SU-DHL-6 (cell line): Measurements from ENCODE around the gene PTPN14.

ENCODE experiments used
- H2AFZ ChIP-seq: fragments of 200-600 bp; sonication (generic); 2 replicates; pipeline ENCODE4 v1.6.1; 2014; ENCODE audit warnings: low read depth, mild to moderate bottlenecking, moderate library complexity, mixed read lengths, antibody characterized with exemption, low read length; ENCODE audit not compliant: severe bottlenecking
- H3F3A ChIP-seq: fragments of 200-600 bp; shearing (Covaris generic); 2 replicates; pipeline ENCODE4 v1.6.0; 2016; ENCODE audit warnings: antibody characterized with exemption, mild to moderate bottlenecking; ENCODE audit not compliant: insufficient read depth
- H3K27ac ChIP-seq: fragments of 200-600 bp; sonication (generic); 2 replicates; pipeline ENCODE4 v1.5.1; 2016; ENCODE audit warnings: low read depth, mild to moderate bottlenecking, low read length, moderate library complexity, mixed read lengths
- H3K27me3 ChIP-seq: fragments of 200-600 bp; sonication (generic), shearing (Covaris generic); 2 replicates; pipeline ENCODE4 v1.6.0; 2014; ENCODE audit warnings: mild to moderate bottlenecking, low read length
- H3K36me3 ChIP-seq: fragments of 200-600 bp; sonication (generic); 2 replicates; pipeline ENCODE4 v1.6.1; 2014; ENCODE audit warnings: mild to moderate bottlenecking, low read length, mixed read lengths
- H3K4me2 ChIP-seq: fragments of 300-600, 200-600 bp; shearing (Covaris generic), sonication (generic); 2 replicates; pipeline ENCODE4 v1.6.0; 2014; ENCODE audit warnings: low read length, low read depth, mild to moderate bottlenecking; ENCODE audit not compliant: poor library complexity, severe bottlenecking
- H3K4me3 ChIP-seq: fragments of 200-600 bp; sonication (generic); 2 replicates; pipeline ENCODE4 v1.5.1; 2014; ENCODE audit warnings: antibody characterized with exemption, low read length, mild to moderate bottlenecking, mixed read lengths; ENCODE audit not compliant: insufficient read depth, poor library complexity, severe bottlenecking
- H3K79me2 ChIP-seq: fragments of 200-600 bp; sonication (generic); 2 replicates; pipeline ENCODE4 v1.6.1; 2014; ENCODE audit warnings: mild to moderate bottlenecking, low read length, moderate library complexity; ENCODE audit not compliant: insufficient read depth
- H3K9ac ChIP-seq: fragments of 200-600 bp; sonication (generic); 2 replicates; pipeline ENCODE4 v1.7.0; 2014; ENCODE audit warnings: mild to moderate bottlenecking, low read length
- H3K9me2 ChIP-seq: fragments of 200-600 bp; sonication (generic); replicated peaks from 2 replicates; pipeline ENCODE4 v1.6.1; 2014; ENCODE audit warnings: low read length; ENCODE audit not compliant: insufficient read depth
- H3K9me3 ChIP-seq: fragments of 200-600 bp; sonication (generic); 2 replicates; pipeline ENCODE4 v1.6.1; 2014; ENCODE audit warnings: low read length, mixed read lengths; ENCODE audit not compliant: insufficient read depth
- H4K20me1 ChIP-seq: fragments of 200-600 bp; sonication (generic); 2 replicates; pipeline ENCODE4 v1.6.1; 2014; ENCODE audit warnings: low read depth, mild to moderate bottlenecking, antibody characterized with exemption, low read length, moderate library complexity, mixed read lengths
- EZH2phosphoT487 ChIP-seq: fragments of 200-600 bp; sonication (generic), shearing (Covaris generic); conservative IDR thresholded peaks from 2 replicates; pipeline ENCODE4 v1.6.1; 2018; ENCODE audit warnings: mild to moderate bottlenecking, antibody characterized with exemption, low read length, moderate library complexity, mixed read lengths
- TF ChIP-seq, protein P1 (sequence below): fragments of 200-600 bp; sonication (generic); IDR thresholded peaks from one replicate; pipeline ENCODE4 v1.5.1; 2017; ENCODE audit warnings: antibody characterized with exemption, mild to moderate bottlenecking, low read length, moderate library complexity; ENCODE audit not compliant: insufficient read depth, poor library complexity, severe bottlenecking

Gene PTPN14

DNA sequence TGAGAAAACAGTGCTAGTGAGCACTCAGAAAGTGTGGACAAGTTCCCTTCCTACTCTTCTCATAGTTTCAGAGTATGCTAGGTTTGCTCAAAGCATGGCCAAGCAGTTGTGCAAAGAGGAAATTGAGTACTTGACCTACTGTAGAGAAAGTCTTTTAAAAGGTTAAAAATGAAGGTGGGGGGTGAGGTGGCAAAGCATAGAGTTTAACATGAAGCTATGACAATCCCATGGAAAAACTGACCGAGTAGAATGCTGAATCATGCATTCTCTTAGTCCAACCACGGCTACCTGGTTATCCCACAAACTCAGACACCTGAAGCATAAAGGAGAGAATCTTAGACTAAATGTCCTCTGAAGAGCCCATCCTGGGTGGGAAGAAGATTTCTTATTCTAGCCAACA is 79.9 kb downstream of the PTPN14 start:
- no peak overlapping the region for H3K4me3 ChIP-seq
- TF ChIP-seq, protein P1, sequence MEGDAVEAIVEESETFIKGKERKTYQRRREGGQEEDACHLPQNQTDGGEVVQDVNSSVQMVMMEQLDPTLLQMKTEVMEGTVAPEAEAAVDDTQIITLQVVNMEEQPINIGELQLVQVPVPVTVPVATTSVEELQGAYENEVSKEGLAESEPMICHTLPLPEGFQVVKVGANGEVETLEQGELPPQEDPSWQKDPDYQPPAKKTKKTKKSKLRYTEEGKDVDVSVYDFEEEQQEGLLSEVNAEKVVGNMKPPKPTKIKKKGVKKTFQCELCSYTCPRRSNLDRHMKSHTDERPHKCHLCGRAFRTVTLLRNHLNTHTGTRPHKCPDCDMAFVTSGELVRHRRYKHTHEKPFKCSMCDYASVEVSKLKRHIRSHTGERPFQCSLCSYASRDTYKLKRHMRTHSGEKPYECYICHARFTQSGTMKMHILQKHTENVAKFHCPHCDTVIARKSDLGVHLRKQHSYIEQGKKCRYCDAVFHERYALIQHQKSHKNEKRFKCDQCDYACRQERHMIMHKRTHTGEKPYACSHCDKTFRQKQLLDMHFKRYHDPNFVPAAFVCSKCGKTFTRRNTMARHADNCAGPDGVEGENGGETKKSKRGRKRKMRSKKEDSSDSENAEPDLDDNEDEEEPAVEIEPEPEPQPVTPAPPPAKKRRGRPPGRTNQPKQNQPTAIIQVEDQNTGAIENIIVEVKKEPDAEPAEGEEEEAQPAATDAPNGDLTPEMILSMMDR: no peak
- no peak for TF ChIP-seq EZH2phosphoT487
- H3K27me3 ChIP-seq: no peaks in the 10 kb centered on the region
- H3K9ac ChIP-seq: no peak overlapping the region
- H2AFZ ChIP-seq: no peak overlapping the region
- H3K79me2 ChIP-seq: no peaks in the 10 kb centered on the region
- H3K9me2 ChIP-seq: no peaks in the 10 kb centered on the region
- no peak overlapping the region for H3K4me2 ChIP-seq
- H4K20me1 ChIP-seq: no peaks in the 10 kb centered on the region
- H3K36me3 ChIP-seq: no peaks in the 10 kb centered on the region
- H3K9me3 ChIP-seq: no peaks in the 10 kb centered on the region
- no peak overlapping the region for H3K27ac ChIP-seq
- H3F3A ChIP-seq: no peaks in the 10 kb centered on the region

DNA sequence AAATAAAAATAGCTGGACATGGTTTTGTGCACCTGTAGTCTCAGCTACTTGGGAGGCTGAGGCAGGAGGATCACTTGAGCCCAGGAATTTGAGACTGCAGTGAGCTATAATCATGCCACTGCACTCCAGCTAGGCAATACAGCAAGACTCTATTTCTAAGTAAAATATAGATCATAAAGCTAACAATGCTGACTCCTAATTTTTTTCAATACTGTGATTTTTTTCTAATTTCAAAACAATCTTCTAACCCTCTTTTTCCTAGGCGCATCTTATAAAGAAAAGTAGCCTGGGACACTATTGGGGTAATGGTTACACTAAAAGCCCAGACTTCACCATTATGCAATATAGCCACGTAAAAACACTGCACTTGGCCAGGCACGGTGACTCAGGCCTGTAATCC is 81.3 kb downstream of the PTPN14 start:
- H3K36me3 ChIP-seq: no peaks in the 10 kb centered on the region
- no peaks in the 10 kb centered on the region for H3F3A ChIP-seq
- no peak overlapping the region for H3K9ac ChIP-seq
- no peak overlapping the region for H3K4me2 ChIP-seq
- H3K4me3 ChIP-seq: no peak overlapping the region
- H3K9me3 ChIP-seq: no peaks in the 10 kb centered on the region
- H3K27me3 ChIP-seq: no peaks in the 10 kb centered on the region
- no peak overlapping the region for H2AFZ ChIP-seq
- no peaks in the 10 kb centered on the region for H3K9me2 ChIP-seq
- no peak overlapping the region for H3K27ac ChIP-seq
- H3K79me2 ChIP-seq: no peaks in the 10 kb centered on the region
- no peak for TF ChIP-seq EZH2phosphoT487
- no peaks in the 10 kb centered on the region for H4K20me1 ChIP-seq

DNA sequence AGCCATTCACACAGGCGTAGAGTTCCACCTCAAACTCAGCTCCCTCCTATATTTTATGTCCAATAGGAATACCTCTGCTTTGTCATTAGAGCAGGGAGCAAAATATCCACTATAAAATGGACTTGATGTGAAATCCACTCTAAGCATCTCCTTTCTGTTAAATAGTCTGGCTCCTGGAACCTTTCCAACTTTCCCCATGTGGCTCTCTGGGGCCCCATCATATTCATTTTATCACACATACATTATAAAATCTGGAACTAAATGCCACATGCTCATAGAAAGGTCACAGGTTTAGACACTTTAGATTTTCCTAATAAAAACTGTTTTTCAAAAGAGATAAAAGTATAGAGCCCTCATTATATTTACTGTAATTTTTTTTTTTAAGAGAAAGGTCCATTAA is 82.1 kb downstream of the PTPN14 start:
- H3K4me2 ChIP-seq: no peak overlapping the region
- no peak for TF ChIP-seq EZH2phosphoT487
- TF ChIP-seq, protein P1: no peak
- no peaks in the 10 kb centered on the region for H3K36me3 ChIP-seq
- no peak overlapping the region for H3K4me3 ChIP-seq
- H3K27me3 ChIP-seq: no peaks in the 10 kb centered on the region
- no peaks in the 10 kb centered on the region for H3K9me3 ChIP-seq
- no peaks in the 10 kb centered on the region for H3K79me2 ChIP-seq
- no peak overlapping the region for H3K27ac ChIP-seq
- no peaks in the 10 kb centered on the region for H3F3A ChIP-seq
- no peaks in the 10 kb centered on the region for H3K9me2 ChIP-seq
- no peak overlapping the region for H3K9ac ChIP-seq
- no peaks in the 10 kb centered on the region for H4K20me1 ChIP-seq
- H2AFZ ChIP-seq: no peak overlapping the region

DNA sequence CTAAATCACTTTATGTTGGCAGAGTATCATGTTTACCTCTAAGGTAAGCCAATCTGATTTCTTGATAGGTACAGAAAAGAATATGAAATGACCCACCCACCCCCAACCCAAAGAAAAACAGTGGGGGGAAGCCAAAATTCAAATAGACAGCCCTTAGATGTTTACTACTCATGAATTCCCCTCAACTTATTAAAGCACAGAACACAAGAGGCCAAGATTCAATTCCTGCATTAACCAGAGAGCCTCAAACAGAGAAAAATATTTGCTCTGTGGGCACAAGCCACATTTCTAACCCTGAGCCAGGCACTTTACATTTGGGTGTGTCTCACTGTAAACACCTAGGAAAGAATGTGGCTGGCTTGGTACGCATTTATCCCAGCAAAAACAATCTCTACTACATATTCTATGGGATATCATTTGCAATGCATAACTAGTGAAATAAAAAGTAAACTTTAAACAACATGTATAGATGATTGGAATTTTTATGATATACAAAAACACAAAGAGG is 84.3 kb downstream of the PTPN14 start:
- H3K9me3 ChIP-seq: no peaks in the 10 kb centered on the region
- no peaks in the 10 kb centered on the region for H3F3A ChIP-seq
- H4K20me1 ChIP-seq: no peaks in the 10 kb centered on the region
- H3K27ac ChIP-seq: no peak overlapping the region
- no peaks in the 10 kb centered on the region for H3K9me2 ChIP-seq
- H3K36me3 ChIP-seq: no peaks in the 10 kb centered on the region
- TF ChIP-seq, protein P1: no peak
- no peak for TF ChIP-seq EZH2phosphoT487
- no peaks in the 10 kb centered on the region for H3K27me3 ChIP-seq
- H3K4me3 ChIP-seq: no peak overlapping the region
- H3K79me2 ChIP-seq: no peaks in the 10 kb centered on the region
- no peak overlapping the region for H3K4me2 ChIP-seq
- H3K9ac ChIP-seq: no peak overlapping the region
- H2AFZ ChIP-seq: no peak overlapping the region
